ENCODE data around the gene CDAN1.

DNA sequence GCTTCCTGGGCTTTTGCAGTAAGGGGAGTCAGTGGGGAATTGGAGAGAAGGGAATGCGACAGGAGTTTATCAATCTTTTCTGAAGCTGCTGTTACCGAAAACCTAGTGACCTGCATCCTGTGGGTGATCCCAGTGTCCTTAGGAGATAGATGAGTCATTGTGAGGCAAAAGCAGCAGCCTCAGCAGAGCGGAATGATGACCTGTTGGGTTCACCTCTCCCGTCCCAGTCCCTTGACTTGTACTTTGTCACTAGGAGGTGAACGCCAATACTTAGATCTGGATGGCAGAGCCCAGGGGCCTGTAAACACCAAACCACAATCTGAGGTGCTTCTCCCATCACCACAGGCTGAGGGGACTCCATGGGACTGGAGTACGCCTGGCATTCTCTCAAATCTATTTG lies 17.9 kb downstream of the CDAN1 start:
- TF ChIP-seq, protein P1, sequence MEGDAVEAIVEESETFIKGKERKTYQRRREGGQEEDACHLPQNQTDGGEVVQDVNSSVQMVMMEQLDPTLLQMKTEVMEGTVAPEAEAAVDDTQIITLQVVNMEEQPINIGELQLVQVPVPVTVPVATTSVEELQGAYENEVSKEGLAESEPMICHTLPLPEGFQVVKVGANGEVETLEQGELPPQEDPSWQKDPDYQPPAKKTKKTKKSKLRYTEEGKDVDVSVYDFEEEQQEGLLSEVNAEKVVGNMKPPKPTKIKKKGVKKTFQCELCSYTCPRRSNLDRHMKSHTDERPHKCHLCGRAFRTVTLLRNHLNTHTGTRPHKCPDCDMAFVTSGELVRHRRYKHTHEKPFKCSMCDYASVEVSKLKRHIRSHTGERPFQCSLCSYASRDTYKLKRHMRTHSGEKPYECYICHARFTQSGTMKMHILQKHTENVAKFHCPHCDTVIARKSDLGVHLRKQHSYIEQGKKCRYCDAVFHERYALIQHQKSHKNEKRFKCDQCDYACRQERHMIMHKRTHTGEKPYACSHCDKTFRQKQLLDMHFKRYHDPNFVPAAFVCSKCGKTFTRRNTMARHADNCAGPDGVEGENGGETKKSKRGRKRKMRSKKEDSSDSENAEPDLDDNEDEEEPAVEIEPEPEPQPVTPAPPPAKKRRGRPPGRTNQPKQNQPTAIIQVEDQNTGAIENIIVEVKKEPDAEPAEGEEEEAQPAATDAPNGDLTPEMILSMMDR (IDR thresholded peaks at IDR 0.05) = no peak
- TF ChIP-seq POLR2AphosphoS5 (IDR thresholded peaks at IDR 0.05) = no peak
- no peak for TF ChIP-seq POLR2A (IDR thresholded peaks at IDR 0.05; ENCODE audit: low read depth)
- no peak for TF ChIP-seq EP300 (IDR thresholded peaks at IDR 0.05)
